Stimulated activated CD8-positive, alpha-beta memory T cell treated with anti-CD3 and anti-CD28 coated beads, Interleukin-7, amount 100 ng/mL, for 24 hours (primary cell): ENCODE measurements around the gene XXYLT1.

Experiments used
- DNase-seq: peaks from one replicate; pipeline ENCODE4 v3.0.0-alpha.2; 2020; ENCODE audit warnings: low read depth

XXYLT1 gene

DNA sequence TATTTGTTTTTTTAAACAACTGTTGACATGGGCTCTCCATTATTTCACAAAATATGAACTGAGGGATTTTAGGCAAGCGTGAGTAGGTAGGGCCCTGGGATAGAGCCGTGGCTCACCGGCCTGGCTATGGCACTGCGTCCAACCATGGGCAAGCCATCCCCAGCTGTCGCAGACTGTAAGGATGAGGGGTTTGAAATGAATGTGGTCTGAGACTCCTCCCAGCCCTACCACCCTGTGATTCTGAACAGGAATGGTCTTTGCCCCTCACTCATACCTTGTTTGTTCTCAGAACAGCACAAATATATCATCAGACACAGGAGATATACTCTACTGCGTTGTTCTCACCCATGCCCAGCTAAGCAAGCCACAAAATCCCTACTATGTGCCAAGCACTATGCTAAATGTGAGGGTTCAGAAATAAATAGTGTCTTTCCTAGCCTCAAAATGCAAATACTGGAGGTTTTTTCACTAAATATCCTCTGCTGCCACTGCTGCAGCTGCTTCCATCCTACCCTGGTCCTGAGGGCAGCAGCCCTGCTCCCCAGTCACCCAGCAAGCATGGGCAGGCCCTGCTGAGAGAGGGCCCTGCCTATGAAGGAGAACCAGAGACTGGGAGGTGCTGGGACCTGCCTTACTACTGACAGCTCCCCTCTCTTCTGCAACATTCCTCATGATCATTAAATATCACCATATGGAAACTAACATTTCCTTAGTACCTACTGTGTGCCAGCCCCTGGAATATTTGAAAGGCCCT, 102.8 kb downstream of the XXYLT1 start:
- no peak for DNase-seq

DNA sequence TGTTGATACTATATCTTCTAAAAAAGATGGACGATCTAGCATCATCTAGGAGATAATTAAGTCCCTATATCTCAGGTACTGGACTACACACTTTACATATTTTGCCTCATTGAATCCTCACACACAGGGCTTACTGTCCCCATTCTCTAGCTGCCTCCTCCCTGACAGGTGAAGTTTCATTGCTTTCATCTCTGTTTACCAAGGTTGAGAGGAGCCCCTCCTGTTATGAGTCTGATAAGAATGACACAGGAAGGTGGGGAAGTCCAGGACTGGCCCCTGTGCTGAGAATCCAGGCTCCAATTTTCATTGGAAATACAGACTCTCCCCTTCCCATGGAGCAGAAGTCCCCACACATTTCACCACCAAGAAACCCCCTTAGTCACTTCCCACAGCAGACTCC, 105.2 kb downstream of the XXYLT1 start:
- DNase-seq: no peak

DNA sequence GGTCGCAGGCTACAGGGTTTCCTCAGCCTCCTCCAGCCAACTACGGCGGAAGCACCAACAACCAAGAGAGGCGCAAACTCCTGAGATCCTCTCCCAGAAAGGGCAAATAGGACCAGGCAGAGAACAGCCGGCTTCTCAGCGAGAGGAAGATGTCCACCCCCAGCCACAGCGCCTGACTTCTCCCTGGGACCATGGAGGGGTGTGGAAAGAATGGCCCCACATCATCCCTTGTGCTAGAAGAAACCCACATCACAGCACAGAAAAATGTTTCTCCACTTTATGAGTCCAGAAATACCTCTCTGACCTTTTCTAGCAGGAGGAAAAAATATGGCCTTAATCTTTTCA, 105.7 kb downstream of the XXYLT1 start:
- no peak for DNase-seq

DNA sequence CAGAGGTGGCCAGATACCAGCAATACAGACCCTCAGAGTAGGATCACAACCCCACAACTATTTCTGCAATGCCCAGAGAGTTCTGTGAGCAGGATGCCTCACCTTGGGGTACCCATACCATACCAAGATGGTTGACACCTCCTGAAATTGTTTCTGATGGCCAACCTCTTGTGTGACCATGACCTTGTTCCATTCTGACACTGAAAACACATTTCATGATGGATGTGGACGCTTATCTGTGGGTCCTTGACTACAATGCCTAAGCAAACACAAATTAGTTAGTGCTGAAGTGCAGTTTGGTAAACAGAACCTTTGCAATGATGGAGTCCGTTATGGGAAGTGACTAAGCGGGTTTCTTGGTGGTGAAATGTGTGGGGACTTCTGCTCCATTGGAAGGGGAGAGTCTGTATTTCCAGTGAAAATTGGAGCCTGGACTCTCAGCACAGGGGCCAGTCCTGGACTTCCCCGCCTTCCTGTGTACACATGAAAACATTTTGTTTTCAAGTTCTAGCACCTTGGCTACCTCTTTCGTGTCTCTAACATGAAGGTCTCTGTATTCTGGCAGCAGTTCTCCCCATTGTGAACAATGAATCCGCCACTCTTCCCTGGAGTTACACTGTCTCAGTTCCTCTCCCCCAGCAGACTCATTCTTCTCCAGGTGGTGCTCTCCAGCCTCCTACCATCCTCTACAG, 106.2 kb downstream of the XXYLT1 start:
- DNase-seq: no peak

DNA sequence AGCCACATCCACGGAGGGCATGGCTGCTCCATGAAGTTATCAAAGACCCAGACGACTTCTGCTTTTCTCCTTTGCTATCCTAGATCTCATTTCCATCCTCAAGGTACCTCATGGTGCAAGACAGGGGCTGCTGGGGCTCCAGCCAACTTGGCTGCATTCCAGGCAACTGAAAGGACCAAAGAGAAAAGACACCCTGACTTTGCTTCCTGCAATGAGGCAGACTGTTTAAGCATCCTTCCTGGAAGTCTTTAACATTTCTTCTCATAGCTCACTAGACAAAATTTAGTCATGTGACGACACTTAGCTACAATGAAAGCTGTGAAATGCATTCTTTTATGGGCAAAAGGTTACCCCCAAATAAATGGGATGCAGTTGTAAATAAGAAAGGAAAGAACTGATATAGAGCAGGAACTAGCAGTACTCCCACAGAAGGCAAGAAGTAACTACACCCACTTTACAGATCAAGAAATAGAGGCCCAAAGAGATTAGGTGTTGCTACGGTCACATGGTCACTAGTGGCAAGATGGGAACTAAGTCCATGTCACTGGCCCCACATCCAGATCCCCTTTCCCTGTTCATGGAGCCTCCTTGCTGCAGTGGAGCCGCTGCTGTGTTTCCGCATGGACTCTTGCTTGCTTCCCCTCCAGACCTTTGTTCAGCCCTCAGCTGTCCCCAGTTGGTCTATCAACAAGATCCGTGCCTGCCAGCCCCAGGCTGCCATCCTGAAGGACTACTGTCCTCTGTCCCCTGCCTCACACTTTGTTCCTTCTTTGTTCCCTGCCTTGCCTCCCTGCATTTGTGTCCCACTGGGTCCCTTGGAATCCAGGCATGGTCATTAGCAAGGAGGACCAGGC, 107.0 kb downstream of the XXYLT1 start:
- DNase-seq: no peak

DNA sequence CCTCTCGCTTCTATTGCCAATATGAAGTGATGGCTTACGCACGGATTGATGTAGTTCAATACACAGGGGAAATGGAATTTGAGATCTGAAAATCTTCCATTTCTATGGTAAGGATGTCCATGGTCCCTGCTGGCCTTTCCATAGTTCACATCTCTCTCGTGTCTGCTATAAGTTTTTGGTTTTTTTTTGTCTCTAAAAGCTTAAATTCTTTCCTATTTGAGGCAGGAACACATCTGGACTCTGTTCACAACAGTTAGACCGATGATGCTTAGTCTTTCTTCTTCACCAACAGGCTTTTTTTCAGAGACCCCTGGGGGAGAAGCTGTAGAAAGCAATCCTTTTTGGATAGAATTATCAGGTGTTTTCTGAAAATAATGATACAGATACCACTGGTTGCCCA, 108.1 kb downstream of the XXYLT1 start:
- no peak for DNase-seq

DNA sequence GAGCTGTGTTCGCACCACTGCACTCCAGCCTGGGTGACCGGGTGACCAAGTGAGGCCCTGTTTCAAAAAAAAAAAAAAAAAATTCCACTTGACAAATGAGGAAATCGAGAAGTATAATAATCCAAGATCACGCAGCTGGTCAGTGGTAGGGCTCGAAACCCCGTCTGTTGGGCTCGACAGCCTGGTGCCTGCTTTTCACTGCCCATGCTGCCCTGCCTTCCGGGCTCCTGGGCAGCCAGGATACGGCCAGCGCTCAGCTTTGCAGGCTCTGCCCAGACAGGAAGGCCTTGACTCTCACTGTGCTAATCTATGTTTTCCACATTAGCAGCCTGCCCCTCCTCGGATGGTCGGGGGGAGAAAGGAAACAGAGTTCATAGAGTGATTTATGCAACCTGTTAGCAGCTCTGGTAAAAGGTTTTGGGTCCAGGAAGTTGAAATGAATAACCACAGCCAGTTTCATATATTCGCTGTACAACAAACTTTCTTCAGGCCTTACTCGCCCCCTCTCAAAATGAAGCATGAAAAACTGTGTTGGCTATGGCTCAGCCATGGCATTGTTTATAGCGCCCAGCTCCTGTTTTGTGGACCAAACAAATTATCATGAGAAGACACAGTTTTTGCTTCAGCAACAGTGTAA, 108.8 kb downstream of the XXYLT1 start:
- no peak for DNase-seq

DNA sequence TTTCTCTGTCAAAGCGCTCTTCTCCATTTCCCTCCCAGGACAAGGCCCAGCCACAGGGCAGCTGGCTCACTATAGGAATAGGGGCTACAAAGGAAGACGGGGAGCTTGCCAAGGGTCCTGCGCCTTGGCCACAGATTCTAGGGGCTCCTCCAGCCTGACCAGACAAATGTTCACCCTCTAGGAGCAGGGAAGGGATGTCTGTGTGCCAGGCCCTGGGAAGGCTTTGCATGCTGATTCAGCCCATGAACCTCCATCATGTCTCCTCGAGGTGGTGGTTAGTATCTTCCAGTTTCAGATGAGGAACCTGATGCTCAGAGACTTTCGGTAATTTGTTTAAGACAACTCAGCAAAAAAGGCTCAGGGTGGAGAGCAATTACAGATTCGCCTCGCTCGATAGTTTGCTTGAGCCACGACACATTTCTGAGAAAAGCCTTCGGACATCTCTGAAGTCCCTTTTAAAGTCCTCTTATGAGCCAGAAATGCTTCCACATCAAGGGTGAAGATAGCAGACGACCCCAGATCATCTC, 110.0 kb downstream of the XXYLT1 start:
- no peak for DNase-seq

DNA sequence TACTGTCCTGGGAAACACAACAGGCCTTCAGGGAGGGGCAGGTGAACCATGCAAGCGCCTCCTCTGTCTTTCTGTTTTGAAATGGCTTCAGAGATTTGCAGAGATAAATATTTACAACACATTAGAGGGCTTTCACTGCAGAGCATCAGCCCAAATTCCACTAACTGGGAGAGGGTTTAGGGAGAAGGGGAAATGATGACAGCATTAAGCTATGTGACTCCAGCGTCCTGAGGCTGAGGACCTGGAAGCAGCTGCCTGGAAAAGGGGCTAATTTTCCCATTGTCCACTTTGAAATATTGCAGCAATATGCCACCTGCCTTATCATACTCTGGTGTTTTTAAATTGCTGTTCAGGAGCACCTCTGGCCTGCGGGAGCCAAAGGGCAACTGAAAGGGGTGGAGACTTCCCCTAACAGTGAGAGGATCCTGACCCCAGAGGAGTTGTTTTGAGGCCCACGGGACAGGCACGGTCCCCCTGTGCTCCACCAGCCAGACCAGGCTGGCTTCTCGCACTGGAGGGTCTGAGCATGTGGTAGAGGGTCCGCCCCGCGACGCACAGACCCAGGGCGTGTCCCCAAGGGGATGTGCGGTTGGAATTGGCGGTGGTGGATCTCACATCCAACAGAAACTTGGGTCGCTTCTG, 110.6 kb downstream of the XXYLT1 start:
- no peak for DNase-seq

DNA sequence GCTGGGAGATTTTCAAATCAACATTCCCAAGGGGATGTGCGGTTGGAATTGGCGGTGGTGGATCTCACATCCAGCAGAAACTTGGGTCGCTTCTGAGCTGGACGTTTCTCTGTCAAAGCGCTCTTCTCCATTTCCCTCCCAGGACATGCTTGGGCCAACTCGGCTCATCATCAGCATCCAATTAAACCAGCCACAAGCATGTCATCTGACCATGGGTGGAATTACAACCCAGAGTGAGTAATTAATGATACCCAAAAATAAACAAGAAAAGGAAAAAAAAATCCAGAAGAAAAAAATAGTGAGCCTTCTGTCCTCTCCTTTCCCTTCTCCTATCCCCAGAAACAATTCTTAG, 111.2 kb downstream of the XXYLT1 start:
- no peak for DNase-seq

DNA sequence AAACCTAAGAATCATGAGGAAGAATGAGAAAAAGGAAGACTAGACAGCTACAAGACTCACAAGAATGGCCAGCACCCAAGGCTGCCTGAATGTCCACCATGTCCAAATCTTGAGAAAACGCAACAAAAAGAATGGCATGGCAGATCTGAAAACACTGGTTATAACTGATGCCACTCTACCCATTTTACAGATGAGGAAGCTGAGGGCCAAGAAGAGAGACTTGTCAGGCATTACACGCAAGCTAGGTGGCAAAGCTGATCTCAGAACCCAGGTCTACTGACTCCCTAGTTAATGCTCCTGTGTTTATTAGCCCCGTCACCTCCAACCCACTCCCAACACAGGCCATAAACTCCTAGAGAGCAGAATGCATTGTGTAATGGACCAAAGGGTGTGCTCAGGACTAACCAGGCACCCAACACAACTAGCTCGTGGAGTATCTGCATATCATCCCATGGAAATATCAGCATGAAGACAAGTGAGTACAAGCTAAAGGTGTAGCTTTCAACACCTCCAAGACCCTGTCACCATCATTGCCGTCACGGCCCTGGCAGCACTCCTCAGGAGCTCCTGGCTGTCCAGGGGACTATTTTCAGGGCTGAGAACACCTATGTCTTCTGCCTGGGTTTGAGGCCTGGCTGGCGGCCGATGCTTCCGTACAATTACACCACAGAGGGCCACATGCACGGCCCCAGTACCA, 111.7 kb downstream of the XXYLT1 start:
- no peak for DNase-seq

DNA sequence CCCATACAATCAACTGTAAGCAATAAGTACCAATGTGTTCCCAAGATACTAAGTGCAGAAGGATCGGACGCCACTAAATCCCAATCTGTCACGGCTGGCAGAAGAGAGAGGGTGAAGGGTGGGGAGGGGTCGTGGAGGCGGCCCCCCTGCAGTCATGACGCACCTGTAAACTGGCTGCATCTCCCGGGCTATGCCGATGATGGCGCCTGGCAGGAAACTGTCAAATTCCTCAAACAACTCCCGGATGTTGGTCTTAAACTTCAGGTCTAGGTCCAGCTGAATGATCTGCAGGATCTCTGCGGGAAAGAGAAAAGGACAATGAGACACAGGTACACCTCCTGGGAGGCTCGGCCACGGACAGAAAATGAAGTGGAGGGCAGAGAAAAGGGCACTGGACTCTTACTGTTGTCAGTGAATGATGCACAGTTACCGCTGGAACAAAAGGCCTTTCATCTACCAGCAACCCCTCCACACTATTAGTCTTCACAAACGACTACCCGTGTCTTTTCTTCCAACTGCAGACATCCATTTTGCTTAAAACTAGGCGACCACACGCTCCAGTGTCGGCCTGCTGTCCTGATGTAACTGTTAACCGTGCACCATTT, 114.6 kb downstream of the XXYLT1 start:
- no peak for DNase-seq

DNA sequence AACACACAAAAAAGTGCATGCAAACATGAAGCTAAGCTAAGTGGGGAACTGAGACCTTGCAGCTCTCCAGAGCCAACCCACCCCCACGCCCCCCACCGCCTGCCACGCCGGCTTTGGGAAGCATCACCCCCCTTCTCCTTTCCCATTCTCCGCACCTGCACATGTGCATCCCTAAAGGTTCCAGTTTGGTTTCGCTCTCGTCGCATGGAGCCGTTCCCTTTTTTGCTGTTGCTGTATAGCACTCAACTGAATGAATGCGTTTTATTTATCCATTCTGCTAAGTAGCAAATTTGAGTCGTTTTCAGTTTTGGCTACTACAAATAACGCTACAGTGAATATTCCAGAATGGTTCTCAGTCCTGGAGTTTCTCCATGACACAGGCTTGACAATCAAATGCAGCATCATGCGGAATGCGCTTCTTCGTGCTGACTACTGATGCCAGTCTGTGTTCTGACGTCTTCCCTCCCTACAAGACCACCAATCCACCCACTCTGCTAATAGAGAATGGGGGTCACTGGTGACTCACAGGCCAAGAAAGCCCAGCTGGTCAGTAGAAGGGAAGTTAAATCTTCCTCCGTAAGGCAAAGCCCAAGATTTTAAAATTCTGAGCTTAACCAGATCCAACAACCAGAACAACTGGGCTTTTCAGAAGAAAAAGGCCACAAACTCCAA, 115.3 kb downstream of the XXYLT1 start:
- no peak for DNase-seq

DNA sequence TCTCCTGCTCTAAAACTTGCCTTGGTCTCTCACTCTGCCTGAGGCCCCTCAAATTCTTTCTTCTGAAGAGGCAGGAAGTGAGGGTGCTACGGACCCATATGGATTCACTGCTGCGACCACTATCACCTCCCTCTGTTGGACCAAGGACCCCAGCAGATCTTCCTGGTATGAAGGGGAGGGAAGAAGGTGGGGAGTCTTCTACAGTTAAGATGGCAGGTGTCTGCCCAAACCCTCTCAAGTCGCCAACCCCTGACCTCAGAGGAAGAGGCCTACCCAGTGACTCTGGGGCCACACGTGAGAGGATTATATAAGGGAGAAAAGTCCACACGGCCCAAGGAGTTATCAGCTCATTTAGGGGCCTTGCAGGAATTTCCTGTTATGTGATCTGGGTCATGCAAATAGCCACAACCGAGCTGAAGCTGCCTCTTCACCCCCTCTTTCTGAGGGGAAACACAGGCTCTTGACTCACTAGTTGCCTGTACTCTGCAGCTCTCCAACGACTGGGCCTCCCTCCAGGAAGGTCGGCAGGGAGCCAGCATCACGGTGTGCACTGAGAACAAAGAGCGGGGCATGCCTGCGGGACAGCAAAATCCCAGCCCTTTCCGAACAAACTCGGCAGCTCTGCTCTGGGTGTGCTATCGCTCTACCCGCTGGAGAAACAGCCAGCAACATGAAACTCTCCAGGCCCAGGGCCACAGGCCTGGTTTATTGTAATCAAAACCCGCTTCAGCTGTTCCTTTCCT, 116.0 kb downstream of the XXYLT1 start:
- DNase-seq: no peak

DNA sequence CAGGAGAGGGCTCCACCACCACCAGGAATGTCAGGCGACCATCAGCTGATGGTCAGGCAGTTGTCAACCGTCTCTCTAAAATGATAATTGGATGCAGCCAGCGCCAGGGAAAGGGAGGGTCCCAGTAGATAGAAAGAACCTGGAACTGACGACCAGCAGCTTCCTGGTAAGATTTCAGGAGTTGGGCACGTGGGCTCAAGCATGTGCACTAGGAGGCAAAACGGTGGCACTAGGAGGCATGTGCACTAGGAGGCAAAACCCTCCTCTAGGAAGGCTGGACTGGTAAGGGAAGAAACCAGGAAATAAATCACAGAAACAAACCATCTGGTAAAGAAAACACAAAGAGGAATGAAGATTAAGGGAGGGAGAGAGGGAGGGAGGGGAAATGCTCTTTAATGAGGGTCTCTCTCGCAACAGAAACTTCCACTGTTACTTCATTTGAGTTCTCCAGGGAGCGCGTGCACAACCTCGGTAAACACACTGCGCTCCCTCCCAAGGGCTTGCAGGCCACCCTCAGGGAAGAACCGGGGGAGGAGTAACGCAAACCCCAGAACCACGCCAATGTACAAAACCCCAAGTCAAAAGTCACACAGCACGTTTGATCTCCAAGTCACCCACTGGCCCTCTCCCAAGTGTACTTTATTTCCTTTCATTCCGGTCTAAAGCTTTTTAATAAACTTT, 116.7 kb downstream of the XXYLT1 start:
- no peak for DNase-seq

DNA sequence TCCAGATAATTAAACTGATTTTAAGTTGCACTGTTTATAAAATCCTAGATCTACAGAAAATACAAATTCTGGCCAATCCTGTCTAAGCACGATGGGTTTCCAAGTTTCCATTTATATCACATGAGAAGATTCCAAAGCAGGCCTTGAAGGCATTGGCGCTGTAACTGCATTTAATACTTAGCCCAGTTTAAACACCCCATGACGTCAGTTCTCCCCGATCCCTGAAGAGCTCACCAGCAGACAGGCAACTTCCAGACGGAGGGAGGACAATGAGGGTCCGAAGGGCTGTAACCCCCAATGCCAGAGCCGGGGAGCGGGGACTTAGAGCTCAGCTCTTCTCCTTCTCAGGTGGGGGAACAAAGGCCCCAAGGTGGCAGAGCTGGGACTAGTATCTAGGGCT, 117.3 kb downstream of the XXYLT1 start:
- no peak for DNase-seq

DNA sequence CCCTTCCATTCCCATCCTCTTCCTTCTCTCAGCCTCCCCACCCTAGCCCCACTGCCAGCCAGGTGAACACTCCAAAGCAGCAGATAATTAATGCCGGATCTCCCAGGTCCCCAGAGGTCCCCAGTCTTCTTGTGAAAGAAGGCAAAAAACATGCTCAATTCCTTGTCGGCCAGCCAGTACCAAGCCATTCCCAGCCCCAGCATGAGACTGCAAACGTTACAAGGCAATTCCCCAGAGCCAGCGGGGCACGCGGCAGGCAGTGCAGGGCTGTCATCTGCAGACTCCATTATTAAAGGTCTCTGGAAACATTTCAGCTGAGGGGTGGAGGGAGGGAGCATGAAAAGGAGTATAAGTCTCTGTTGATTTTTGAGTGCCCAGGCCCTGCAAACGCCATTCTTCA, 117.8 kb downstream of the XXYLT1 start:
- no peak for DNase-seq

DNA sequence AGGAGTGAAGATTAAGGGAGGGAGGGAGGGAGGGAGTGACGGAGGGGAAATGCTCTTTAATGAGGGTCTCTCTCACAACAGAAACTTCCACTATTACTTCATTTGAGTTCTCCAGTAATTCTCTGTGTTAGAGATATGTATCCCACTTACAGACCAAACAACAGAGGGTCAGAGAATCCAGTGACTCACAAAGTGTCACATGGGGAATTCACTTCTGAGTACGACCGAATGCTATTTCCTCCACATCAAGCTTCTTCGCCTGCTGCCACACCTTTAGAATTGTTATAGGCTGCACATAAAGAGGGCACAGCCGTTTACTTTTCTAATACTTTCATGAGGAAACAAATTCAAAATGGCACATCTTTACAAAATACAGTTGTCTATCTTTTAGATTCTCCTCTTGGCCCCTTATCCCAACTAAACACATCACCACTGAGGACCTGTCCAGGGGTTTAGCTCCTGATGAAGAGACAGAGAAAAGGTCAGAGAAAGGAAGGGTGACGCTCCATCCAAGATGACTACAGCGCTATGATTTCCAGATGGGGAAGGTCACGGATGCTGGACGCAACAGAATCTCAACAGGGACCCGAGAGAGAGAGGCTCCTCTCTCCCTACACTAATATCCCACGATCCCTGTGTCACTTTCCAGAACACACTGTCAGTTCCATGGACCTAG, 119.0 kb downstream of the XXYLT1 start:
- DNase-seq: no peak
